Midbrain (tissue), 1 donor: ENCODE results near the gene CCND3.
"Not testable (repeated sequence)": the region's sequence is repeated elsewhere in the genome, so short reads cannot be mapped to it uniquely, and the experiment has no call there.

ENCODE experiments used
- DNase-seq: peaks from one replicate; lab custom pipeline; 2025; lab: John Stamatoyannopoulos, UW

The CCND3 gene

GRCh38 chr6:41947581-41948220, 6.1 kb upstream of the CCND3 start:
- DNase-seq: no peak

GRCh38 chr6:41943456-41943855, 1.8 kb upstream of the CCND3 start:
- DNase-seq: no peak

GRCh38 chr6:41942882-41943281, 1.3 kb upstream of the CCND3 start:
- DNase-seq: not testable (repeated sequence)

GRCh38 chr6:41942067-41942851, 651 bp upstream of the CCND3 start:
- peak; percentile 57 for DNase-seq

- DNase-seq: no peak
Measured at GRCh38 chr6:41940759-41941279, 789 bp downstream of the CCND3 start.

GRCh38 chr6:41939848-41940758, 1.5 kb downstream of the CCND3 start:
- no peak for DNase-seq

GRCh38 chr6:41939176-41939847, 2.3 kb downstream of the CCND3 start:
- no peak for DNase-seq

GRCh38 chr6:41938590-41939175, 2.9 kb downstream of the CCND3 start:
- DNase-seq: no peak

- DNase-seq: no peak
Measured at GRCh38 chr6:41937861-41938574, 3.6 kb downstream of the CCND3 start.

- no peak for DNase-seq
Measured at GRCh38 chr6:41937472-41937860, 4.1 kb downstream of the CCND3 start.

- DNase-seq: peak; percentile 89
Measured at GRCh38 chr6:41936073-41936837, 5.4 kb downstream of the CCND3 start.

- no peak for DNase-seq
Measured at GRCh38 chr6:41935685-41936072, 5.9 kb downstream of the CCND3 start.

- DNase-seq: no peak
Measured at GRCh38 chr6:41935193-41935574, 6.4 kb downstream of the CCND3 start.

- no peak for DNase-seq
Measured at GRCh38 chr6:41934278-41935192, 7.1 kb downstream of the CCND3 start.

GRCh38 chr6:41932378-41932777, 9.2 kb downstream of the CCND3 start:
- no peak for DNase-seq

GRCh38 chr6:41931792-41932191, 9.8 kb downstream of the CCND3 start:
- DNase-seq: no peak

GRCh38 chr6:41929924-41930323, 11.7 kb downstream of the CCND3 start:
- DNase-seq: no peak

- no peak for DNase-seq
Measured at GRCh38 chr6:41927253-41927652, 14.4 kb downstream of the CCND3 start.

- no peak for DNase-seq
Measured at GRCh38 chr6:41922154-41922553, 19.5 kb downstream of the CCND3 start.
